ENCODE data around the gene DPT.

- TF ChIP-seq POLR2A (IDR thresholded peaks at IDR 0.05) = no peak
- TF ChIP-seq CTCF (IDR thresholded peaks at IDR 0.05) = no peak
Measured at GRCh38 chr1:168706391-168706992, 22.5 kb downstream of the DPT start.
